Superior temporal gyrus (tissue), 1 donor: ENCODE results near the gene TMEM187.

ENCODE experiments used
- DNase-seq: peaks from one replicate; pipeline ENCODE4 v3.0.0-alpha.2; 2016; ENCODE audit errors: extremely low spot score

The TMEM187 gene

GRCh38 chrX:154019633-154020528, 47.3 kb downstream of the TMEM187 start, which contains the start of gene IRAK1:
TSS of gene IRAK1 (minus strand) at chrX:154019902. CDS start at chrX:154019812, 90 bp downstream.
- DNase-seq: no peak

GRCh38 chrX:154020536-154021115, 48.1 kb downstream of the TMEM187 start:
- DNase-seq: no peak

- DNase-seq: no peak
These were observed 48.6 kb downstream of the TMEM187 start for GRCh38 chrX:154021131-154021611.

GRCh38 chrX:154022108-154022507, 49.6 kb downstream of the TMEM187 start:
- DNase-seq: no peak

GRCh38 chrX:154023276-154024000, 50.9 kb downstream of the TMEM187 start:
- no peak for DNase-seq

- no peak for DNase-seq
These were observed 51.7 kb downstream of the TMEM187 start for GRCh38 chrX:154024271-154024670.

- no peak for DNase-seq
These were observed 52.7 kb downstream of the TMEM187 start for GRCh38 chrX:154025230-154025629.

- DNase-seq: no peak
These were observed 53.8 kb downstream of the TMEM187 start for GRCh38 chrX:154026136-154027021.

- no peak for DNase-seq
These were observed 54.5 kb downstream of the TMEM187 start for GRCh38 chrX:154027022-154027402.

- DNase-seq: no peak
These were observed 55.4 kb downstream of the TMEM187 start for GRCh38 chrX:154027986-154028385.

GRCh38 chrX:154028502-154029184, 56.1 kb downstream of the TMEM187 start:
- no peak for DNase-seq

GRCh38 chrX:154029439-154029838, 56.9 kb downstream of the TMEM187 start:
- no peak for DNase-seq

GRCh38 chrX:154030266-154030665, 57.7 kb downstream of the TMEM187 start:
- peak; percentile 44 for DNase-seq

GRCh38 chrX:154030715-154031305, 58.3 kb downstream of the TMEM187 start:
- no peak for DNase-seq

- no peak for DNase-seq
These were observed 59.6 kb downstream of the TMEM187 start for GRCh38 chrX:154032160-154032559.

GRCh38 chrX:154032653-154033052, 60.1 kb downstream of the TMEM187 start:
- no peak for DNase-seq
